Erythroblast (primary cell): ENCODE results near the gene ERCC6L.

Experiments used
- GATA1 ChIP-seq: IDR thresholded peaks from 2 replicates; pipeline ENCODE4 v1.6.1; 2011; ENCODE audit warnings: low read depth, mild to moderate bottlenecking, control low read depth, low read length, moderate library complexity
- POLR2A ChIP-seq: IDR thresholded peaks from 2 replicates; pipeline ENCODE4 v1.6.1; 2011; ENCODE audit warnings: mild to moderate bottlenecking, low read length

GRCh38 chrX:72207366-72207765 is 31.5 kb downstream of the ERCC6L start:
- TF ChIP-seq POLR2A (no peak), GATA1 (no peak)
